C4-2B (cell line): ENCODE measurements around the gene VEGFC.

Experiments
- H3K27ac ChIP-seq: fragments of 450-650 bp; 2 replicates; pipeline ENCODE4 v1.5.1; 2017
- CTCF ChIP-seq: fragments of 450-650 bp; conservative IDR thresholded peaks from 2 replicates; pipeline ENCODE4 v1.5.1; 2017; ENCODE audit warnings: mild to moderate bottlenecking
- ZFX ChIP-seq: fragments of 450-650 bp; IDR thresholded peaks from 2 replicates; pipeline ENCODE4 v1.6.1; 2017

Gene VEGFC

GRCh38 chr4:176794651-176795050, 1.9 kb upstream of the VEGFC start:
- TF ChIP-seq ZFX (no peak), CTCF (no peak)
- H3K27ac ChIP-seq = no peak overlapping the region

GRCh38 chr4:176794151-176794550, 1.4 kb upstream of the VEGFC start:
- TF ChIP-seq ZFX (no peak), CTCF (no peak)
- no peak overlapping the region for H3K27ac ChIP-seq

- H3K27ac ChIP-seq = no peak overlapping the region
- TF ChIP-seq CTCF = no peak; the same call in 1 of the 2 replicates
- no peak for TF ChIP-seq ZFX
Measured at GRCh38 chr4:176793060-176793605, 411 bp upstream of the VEGFC start.

- no peak overlapping the region for H3K27ac ChIP-seq
- no peak for TF ChIP-seq CTCF
Measured at GRCh38 chr4:176791591-176792325, 964 bp downstream of the VEGFC start.

- TF ChIP-seq ZFX (no peak), CTCF (no peak)
- H3K27ac ChIP-seq = no peak overlapping the region
Measured at GRCh38 chr4:176790398-176790797, 2.3 kb downstream of the VEGFC start.

GRCh38 chr4:176789955-176790354, 2.8 kb downstream of the VEGFC start:
- no peak overlapping the region for H3K27ac ChIP-seq
- peak; percentile 69 for TF ChIP-seq CTCF
- no peak for TF ChIP-seq ZFX

- TF ChIP-seq ZFX (no peak), CTCF (no peak)
- no peak overlapping the region for H3K27ac ChIP-seq
Measured at GRCh38 chr4:176788971-176789370, 3.8 kb downstream of the VEGFC start.
